Measurements from ENCODE around the gene TBRG4.

Gene TBRG4

DNA sequence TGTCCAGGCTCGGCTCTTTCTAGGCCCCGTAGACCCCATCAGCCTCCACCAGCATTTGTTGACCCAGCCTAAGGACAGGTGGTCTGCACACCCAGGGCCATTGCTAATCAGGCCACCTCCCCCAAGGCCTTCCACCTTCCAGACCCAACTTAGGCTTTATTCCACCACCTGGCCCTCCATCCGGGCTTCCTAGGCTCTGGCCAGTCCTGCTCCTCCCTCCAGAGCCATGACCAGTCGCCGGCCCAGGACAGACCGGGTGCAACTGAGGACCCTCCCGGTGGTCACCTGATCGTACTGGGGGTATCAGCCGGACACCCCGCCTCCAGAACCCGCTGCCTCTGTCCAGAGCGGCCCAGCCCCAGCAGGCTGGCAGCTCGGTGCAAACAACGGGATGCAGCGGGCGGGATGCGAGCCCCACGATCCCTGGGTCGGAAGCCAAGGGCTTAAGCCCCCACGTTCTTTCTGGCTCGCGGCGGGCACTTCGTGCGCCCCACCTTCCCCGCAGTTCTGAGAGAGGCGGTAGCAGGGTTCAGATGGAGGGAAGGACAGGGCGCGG lies 23.3 kb downstream of the TBRG4 start:
- DNase-seq: no peak

DNA sequence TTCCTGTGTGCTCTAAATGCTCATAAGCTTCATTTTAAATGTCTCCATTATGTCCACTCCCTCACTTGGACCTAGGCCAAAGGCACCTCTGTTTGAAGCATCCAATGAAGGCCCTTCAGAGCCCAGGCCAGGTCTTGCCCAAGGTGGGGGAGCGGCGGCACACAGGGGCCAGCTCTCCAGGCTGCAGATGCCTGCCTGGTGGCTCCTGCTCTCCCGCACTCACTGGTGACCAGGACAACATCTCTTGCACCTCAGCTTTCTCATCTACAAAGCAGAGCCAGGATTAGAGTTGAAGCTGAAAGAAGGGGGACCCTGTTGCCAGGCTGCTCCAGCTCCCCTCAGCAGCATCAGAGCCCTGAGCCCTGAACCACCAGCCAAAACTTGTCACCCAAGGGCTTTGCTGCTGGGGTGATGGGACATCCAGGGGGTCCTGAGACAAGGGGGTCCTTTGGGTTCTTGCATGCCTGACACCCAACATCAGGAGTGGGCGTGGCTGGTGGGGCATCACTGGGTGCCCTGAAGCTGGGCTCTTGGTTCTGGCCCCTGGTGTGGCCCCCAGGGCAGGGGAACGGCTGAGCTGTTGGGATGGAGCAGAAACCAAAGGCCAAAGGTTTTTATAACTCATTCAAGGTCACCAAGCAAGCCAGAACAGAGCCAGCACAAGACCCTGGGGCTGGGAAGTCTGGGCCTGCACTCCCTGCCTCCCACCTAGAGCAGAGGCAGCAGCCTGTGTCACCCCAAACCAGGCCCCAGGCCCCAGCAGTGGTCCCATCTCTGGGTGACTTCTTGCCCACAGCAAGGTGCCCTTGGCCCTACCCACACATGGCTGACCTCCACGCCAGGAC lies 24.0 kb downstream of the TBRG4 start:
- no peak for DNase-seq

DNA sequence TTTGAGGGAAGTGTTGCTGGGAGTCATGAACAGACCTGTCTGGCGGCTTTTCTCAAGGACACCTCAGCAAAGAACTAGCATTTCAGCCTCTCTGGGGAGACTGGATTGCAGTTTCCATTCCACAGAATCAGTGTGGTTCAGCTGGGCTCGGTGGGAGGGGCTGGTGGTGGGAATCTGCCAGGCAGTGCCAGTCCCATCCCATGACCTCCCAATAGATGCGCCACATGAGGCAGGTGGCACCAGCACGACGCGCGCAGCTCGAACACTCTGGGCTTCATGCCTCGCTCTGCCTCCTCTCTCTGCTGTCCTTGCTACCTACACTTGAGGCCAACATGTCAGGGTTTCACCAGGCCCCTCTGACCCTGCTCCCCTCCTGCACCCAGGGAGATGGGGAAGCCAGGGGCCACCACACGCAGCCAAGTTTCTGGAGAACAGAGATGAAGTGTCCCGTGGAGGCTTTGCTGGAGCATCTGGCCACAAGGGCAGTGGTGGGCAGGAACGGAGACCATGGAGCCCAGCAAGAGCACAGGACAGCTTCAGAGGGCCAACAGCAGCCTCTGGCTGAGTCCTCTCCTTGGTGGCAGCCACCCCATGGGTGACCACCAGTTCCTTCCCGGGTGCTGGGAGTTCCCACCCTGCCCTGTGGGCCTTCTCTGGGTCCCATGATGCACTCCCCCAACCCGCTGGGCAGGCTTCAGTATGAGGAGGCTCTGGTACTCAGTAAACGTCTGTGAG lies 25.0 kb downstream of the TBRG4 start:
- DNase-seq: no peak

GRCh38 chr7:45085619-45086200 lies 25.8 kb downstream of the TBRG4 start:
- no peak for DNase-seq

DNA sequence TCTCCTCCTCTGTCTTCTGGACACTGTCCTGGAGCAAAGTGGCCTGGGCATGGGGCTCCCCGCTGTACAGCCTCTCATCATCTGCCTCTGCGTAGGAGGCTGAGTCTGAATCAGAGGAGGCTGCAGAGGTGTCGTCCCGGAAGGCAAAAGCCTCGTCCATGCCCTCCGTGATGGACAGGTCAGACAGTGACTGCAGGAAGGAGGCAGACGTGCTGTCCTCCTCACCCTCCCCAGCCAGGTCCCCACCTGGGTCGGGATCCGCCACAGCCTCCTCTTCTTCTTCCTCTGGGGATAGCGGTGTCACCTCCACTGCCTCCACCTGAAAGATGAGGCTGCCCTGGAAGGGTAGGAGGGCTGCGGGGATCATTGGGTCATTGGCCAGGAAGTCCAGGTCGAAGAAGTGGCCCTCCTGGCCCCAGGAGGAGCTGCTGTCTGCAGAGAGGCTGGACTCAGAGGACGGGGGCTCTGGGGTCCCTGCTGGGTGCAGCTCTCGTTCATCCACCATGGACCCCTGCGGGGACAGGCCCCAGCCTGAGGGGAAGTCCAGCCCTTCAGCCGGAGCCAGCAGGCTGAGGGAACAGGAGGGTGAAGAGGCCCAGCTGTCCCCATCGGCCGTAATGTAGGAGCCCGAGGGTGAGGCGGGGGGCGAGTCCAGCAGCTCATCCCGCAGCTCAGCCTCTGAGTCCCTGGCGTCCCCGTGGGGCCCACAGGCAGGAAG lies 26.4 kb downstream of the TBRG4 start:
- no peak for DNase-seq

DNA sequence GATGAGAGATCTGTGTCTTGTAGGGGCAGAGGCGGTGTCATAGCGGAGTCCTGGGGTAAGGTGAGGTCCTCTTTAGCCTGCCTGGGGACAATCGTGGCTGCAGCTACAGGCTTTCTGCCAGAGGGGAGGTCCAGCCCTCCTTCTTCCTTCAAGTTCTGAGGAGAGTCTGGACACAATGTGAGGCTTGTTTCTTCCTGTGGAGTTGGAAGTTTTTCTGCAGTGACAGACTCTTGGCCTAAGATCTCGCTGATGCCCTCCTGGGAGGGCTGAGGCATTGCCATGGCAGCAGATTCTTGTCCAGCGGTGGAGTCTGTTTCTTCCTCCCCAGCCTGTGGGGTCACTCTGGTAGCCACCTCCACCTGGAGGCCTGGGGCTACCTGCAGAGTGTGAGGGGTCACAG lies 27.2 kb downstream of the TBRG4 start:
- DNase-seq: no peak

- DNase-seq: no peak
Observed at GRCh38 chr7:45082831-45083331, 28.6 kb downstream of the TBRG4 start.

DNA sequence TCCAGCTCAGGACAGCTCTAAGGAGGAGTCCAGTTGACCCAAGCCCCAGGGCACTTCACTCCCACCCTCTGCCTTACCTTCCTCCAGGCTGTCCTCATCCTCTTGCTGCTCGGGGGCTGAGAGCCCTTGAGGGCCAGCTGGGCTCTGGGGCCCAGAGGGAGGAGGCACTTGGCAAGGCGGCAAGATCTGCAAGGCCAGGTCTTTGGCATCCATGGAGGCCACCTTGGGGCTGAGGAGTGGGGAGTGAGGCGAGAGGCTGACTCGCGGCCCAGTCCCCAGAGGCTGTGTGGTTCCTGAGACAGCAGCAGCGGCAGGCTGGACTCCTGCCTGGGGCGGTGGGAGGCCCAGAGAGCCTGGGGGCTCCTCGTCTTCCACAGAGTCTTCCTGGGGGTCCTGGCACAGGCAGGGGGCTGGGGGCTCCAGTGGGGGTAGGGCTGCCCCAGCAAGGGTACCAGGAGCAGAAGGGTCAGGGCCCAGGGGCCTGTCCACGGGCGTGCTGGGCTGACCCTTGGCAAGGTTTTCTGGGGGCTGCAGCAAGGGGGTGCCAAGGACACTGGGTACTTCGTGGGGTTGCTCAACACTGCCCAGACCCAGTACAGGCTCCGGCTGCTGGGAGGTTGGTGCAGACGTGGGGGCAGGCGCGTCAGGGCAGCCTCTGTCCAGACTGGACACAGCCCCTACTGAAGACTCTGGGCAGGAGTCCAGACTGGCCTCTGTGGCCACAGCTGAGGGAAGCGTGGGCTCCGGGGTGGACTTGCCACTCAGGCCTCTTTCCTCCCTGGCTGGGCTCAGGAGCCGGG lies 29.3 kb downstream of the TBRG4 start:
- DNase-seq: no peak

- DNase-seq: no peak
Observed at GRCh38 chr7:45081670-45081974, 29.9 kb downstream of the TBRG4 start.

DNA sequence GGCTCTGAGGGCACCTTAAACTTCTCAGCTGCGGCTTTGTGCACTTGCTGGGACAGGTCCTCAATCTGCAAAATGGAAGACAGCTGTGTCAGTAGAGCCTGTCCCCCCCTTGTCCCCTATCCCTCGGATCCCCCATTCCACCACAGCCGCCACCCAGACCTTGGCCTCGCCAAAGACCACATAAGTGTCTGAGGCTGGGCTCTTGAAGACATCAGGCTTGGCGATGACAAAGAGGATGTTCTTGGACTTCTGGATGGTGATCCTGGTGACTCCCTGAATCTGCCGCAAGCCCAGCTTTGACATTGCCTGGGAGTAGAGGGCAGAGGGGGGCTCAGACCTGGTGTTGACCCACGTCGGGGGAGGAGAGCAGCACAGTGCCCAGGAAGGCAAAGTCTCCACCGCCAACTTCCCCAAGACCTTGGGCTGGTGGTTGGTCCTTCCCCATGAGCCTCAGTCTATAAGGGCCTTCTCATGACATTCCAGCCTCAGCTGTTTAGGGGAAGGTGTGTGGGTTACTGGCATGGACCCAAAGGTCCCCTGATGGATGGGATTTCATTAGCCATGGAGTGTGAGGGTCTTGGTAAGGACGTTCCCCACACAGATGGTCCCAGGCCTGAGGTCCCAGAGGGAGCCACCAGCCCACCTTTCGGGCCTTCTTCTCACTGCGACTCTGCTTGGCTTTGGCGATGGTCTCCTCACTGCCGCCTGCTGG lies 30.4 kb downstream of the TBRG4 start:
- no peak for DNase-seq

GRCh38 chr7:45080265-45080957 lies 31.1 kb downstream of the TBRG4 start:
- no peak for DNase-seq

DNA sequence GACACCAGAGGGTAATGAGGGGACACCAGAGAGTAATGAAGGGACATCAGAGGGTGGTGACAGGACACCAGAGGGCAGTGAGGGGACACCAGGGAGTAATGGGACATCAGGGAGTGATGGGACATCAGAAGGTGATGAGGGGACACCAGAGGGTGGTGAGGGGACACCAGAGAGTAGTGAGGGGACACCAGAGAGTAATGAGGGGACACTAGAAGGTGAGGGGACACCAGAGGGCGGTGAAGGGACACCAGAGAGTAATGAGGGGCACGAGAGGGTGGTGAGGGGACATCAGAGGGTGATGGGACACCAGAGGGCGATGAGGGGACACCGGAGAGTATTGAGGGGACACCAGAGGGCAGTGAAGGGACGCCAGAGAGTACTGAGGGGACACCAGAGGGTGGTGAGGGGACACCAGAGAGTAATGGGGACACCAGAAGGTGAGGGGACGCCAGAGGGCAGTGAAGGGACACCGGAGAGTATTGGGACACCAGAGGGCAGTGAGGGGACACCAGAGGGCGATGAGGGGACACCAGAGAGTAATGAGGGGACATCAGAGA lies 33.3 kb downstream of the TBRG4 start:
- no peak for DNase-seq

GRCh38 chr7:45077579-45077978 lies 33.9 kb downstream of the TBRG4 start:
- no peak for DNase-seq

- no peak for DNase-seq
Observed at GRCh38 chr7:45076946-45077345, 34.6 kb downstream of the TBRG4 start.

- DNase-seq: no peak
Observed at GRCh38 chr7:45075871-45076796, 35.4 kb downstream of the TBRG4 start.

- DNase-seq: no peak
Observed at GRCh38 chr7:45075355-45075644, 36.2 kb downstream of the TBRG4 start.

DNA sequence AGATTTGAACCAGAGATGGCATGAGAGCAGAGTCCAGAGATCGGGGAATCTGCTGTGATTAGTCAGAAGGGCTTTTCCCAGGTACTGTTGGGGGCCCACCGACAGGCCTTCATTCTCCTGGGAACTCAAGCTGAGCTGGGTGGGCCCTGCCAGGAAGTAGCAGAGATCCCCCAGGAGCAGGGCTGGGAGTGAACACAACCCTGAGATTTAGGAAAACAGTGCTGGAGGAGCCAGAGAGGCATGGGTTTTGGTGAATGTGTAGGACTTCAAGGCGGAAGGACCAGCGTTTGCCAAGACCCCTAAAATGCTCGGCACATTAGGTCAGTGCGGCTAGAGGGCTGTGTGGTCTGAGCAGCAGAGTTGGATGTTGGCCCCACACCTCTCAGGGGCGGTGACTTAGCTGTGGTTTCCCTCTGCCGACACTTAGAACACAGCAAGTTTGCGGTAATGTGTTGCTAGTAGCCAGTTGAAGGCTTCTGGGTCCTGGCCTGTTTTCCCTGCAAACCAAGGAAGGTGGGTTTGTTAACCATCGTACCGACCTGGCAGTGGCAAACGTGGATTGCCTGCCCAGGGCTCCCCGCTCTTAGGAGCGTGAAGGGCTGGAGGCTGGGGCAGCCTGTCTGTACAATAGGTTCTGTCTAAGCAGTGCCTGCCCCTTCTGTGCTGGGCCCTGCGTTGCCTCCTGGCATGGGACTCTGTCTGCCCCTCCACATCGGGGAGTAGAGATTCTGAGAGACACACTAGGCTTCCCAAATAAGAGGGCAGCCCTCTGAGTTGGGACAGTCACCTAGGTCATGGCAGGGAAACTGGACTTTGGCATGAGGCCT lies 36.8 kb downstream of the TBRG4 start:
- DNase-seq: no peak

DNA sequence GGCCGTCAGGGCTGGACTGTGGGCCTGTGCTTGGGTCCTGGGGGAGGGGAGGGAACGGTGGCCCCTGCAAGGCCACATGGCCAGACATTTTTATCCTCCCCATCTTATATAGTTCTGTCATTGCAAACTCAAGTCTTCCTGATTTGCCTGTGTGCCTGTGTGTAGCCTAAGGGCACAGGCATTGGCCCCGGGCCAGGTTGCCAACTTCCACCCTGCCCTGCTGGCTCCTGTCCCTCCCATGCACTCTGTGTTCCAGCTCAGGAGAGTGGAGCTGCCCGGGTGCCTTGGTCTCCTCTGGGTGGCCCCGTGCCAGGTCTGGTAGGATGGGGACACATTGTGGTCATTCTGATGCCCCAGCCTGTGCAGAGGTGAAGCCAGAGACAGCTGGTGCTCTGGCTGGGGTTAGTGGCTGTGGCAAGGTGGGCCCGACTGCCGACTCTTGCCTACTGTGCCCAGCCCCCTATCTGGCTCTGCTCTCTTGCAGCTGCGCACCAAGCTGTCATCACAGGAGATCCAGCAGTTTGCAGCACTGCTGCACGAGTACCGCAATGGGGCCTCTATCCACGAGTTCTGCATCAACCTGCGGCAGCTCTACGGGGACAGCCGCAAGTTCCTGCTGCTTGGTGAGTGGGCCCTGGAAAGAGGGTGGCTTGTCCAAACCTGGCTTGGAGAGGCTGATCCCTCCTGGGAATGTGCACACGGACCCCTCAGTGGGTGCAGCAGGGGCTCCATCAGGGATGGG lies 37.5 kb downstream of the TBRG4 start:
- DNase-seq: no peak

All from stimulated activated naive CD4-positive, alpha-beta T cell treated with Interleukin-2 at 50 U/mL for 16 hours (primary cell).